Testis (tissue), 2 donors: ENCODE measurements around the gene LBHD2.

Source experiments
- POLR2A ChIP-seq: fragments of 450-650 bp; IDR thresholded peaks from one replicate; pipeline ENCODE4 v1.6.1; 2017; ENCODE audit warnings: antibody characterized with exemption, mild to moderate bottlenecking, moderate library complexity
- TF ChIP-seq, protein P1 (sequence below), 3 experiments: fragments of 450-650 bp in 2 of 3; fragments of 200-600 bp in 1 of 3; sonication (generic) in 1 of 3; IDR thresholded peaks; one replicate each; pipeline ENCODE4 v1.5.1; 2016 to 2019; ENCODE audit warnings: antibody characterized with exemption in 3 of 3, mild to moderate bottlenecking in 2 of 3, moderate library complexity in 1 of 3

DNA sequence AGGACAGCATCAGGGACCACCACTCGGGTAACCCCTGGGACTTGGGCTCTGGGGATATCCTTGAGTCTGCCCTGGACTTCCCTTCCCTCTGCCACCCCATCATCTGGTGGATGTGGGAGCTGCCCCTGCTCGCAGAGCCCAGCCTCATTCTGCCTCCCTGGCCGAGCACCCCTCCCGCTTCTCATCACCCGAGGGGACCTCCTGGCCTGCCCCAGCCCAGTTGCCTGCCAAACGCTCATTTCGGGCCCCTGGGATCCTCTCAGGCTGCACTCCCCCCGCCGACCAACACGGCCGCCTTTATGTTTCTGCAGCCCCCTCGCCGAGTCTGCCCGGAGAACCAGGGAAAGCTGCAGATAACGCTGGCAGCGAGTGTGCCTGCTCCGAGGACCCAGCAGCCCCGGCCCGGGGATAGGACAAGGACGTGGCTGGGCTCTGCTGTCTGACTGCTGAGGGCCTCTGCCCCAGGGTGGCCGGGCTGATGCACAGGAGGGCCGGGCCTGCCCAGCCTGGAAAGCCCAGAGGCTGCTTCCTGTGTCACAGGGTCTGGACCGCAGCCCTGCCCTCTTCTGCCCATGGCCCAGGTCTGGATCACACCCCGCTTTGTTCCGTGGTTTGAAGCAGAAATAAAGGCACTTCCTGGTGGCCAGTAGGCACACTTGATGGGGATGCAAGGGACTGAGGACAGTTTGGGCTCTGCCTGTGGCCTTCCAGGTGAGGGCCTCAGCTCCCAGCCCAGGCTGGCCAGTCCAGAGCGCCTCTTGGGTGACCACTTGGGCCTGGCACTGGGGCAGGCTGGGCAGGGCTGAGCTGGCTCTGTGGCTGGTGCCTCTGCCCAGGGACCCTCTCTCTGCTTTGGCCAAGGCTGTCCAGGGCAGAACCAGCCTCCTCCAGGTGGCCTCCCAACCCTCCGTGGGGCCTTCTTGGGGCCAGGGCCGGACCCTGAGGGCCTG is 5.7 kb downstream of the LBHD2 start:
- TF ChIP-seq, protein P1, sequence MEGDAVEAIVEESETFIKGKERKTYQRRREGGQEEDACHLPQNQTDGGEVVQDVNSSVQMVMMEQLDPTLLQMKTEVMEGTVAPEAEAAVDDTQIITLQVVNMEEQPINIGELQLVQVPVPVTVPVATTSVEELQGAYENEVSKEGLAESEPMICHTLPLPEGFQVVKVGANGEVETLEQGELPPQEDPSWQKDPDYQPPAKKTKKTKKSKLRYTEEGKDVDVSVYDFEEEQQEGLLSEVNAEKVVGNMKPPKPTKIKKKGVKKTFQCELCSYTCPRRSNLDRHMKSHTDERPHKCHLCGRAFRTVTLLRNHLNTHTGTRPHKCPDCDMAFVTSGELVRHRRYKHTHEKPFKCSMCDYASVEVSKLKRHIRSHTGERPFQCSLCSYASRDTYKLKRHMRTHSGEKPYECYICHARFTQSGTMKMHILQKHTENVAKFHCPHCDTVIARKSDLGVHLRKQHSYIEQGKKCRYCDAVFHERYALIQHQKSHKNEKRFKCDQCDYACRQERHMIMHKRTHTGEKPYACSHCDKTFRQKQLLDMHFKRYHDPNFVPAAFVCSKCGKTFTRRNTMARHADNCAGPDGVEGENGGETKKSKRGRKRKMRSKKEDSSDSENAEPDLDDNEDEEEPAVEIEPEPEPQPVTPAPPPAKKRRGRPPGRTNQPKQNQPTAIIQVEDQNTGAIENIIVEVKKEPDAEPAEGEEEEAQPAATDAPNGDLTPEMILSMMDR (IDR thresholded peaks at IDR 0.05): no peak
- TF ChIP-seq POLR2A: no peak
